Tibial nerve (tissue), 4 donors: ENCODE data around the gene DDX11. TPM values are rescaled to one million over a fixed set of nuclear protein-coding genes. Genes with fewer than 3 reads are reported as not detected.
A peak's percentile ranks its signal among the peaks of the same experiment; 100 is the strongest.
"Not testable (repeated sequence)": the region's sequence is repeated elsewhere in the genome, so short reads cannot be mapped to it uniquely, and the experiment has no call there.

Source experiments
- DNase-seq, 2 donors: peaks; one replicate each; pipeline ENCODE4 v3.0.0-alpha.2; 2019; ENCODE audit warnings: low spot score in 2 of 2
- H3K27ac ChIP-seq, 4 donors: fragments of 200-600 bp; sonication (generic) in 3 of 4; one replicate each; pipeline ENCODE4 v1.5.1; 2017 to 2019; ENCODE audit warnings: mild to moderate bottlenecking in 1 of 4
- H3K27me3 ChIP-seq, 2 donors: fragments of 200-600 bp; sonication (generic) in 1 of 2; one replicate each; pipeline versions ENCODE4 v1.5.1 to v1.6.0; 2017 to 2019
- H3K36me3 ChIP-seq, 3 donors: fragments of 200-600 bp; sonication (generic); one replicate each; pipeline ENCODE4 v1.5.1; 2018 to 2019
- H3K4me1 ChIP-seq, 4 donors: fragments of 200-600 bp; sonication (generic) in 3 of 4; one replicate each; pipeline ENCODE4 v1.5.1; 2017 to 2019
- H3K4me3 ChIP-seq, 4 donors: fragments of 200-600 bp; sonication (generic) in 3 of 4; one replicate each; pipeline ENCODE4 v1.5.1; 2017 to 2019; ENCODE audit warnings: mild to moderate bottlenecking in 1 of 4, moderate library complexity in 1 of 4
- H3K9me3 ChIP-seq, 4 donors: fragments of 200-600 bp; sonication (generic) in 3 of 4; one replicate each; pipeline ENCODE4 v1.5.1; 2017 to 2019
- EP300 ChIP-seq, 2 donors: sonication (generic); formaldehyde crosslinking; IDR thresholded peaks; one replicate each; pipeline ENCODE4 v1.6.1; 2017; ENCODE audit warnings: antibody characterized with exemption in 2 of 2, mild to moderate bottlenecking in 1 of 2
- POLR2A ChIP-seq, 2 donors: fragments of 450-650 bp; IDR thresholded peaks; one replicate each; pipeline ENCODE4 v1.6.1; 2017; ENCODE audit warnings: antibody characterized with exemption in 2 of 2, mild to moderate bottlenecking in 2 of 2, moderate library complexity in 2 of 2
- WGBS, 2 donors: methylation state at CpG; one replicate each; pipeline ENCODE4 v1.1.5; 2018; 5-methylcytosine and 5-hydroxymethylcytosine counted together
- total RNA-seq, 4 donors: library from RNA; depleted of rRNA; stranded (reverse); fragments of >200 nt; gene quantifications; one replicate each; pipeline ENCODE4 v1.1.0, GENCODE V29; 2016
- TF ChIP-seq, protein P1 (sequence below), 5 experiments: fragments of 200-600 bp in 3 of 5; fragments of 450-650 bp in 2 of 5; sonication (generic) in 3 of 5; IDR thresholded peaks; one replicate each; pipeline ENCODE4 v1.5.1; 2016 to 2019; ENCODE audit warnings: antibody characterized with exemption in 5 of 5, mild to moderate bottlenecking in 3 of 5, moderate library complexity in 2 of 5

Gene DDX11
- total RNA-seq, 4 donors from 2014 or later: 7.1 to 52.2 (median 40.1) TPM

- H3K9me3 ChIP-seq: no peaks in the 10 kb centered on the region
- WGBS, 2 donors: 87 to 90% methylated on average over 5 to 9 of the region's 10 CpGs
- H3K27ac ChIP-seq: no peak overlapping the region
- TF ChIP-seq POLR2A (IDR thresholded peaks at IDR 0.05) (no peak), EP300 (IDR thresholded peaks at IDR 0.05) (no peak)
- TF ChIP-seq, protein P1, sequence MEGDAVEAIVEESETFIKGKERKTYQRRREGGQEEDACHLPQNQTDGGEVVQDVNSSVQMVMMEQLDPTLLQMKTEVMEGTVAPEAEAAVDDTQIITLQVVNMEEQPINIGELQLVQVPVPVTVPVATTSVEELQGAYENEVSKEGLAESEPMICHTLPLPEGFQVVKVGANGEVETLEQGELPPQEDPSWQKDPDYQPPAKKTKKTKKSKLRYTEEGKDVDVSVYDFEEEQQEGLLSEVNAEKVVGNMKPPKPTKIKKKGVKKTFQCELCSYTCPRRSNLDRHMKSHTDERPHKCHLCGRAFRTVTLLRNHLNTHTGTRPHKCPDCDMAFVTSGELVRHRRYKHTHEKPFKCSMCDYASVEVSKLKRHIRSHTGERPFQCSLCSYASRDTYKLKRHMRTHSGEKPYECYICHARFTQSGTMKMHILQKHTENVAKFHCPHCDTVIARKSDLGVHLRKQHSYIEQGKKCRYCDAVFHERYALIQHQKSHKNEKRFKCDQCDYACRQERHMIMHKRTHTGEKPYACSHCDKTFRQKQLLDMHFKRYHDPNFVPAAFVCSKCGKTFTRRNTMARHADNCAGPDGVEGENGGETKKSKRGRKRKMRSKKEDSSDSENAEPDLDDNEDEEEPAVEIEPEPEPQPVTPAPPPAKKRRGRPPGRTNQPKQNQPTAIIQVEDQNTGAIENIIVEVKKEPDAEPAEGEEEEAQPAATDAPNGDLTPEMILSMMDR (IDR thresholded peaks at IDR 0.05): no peak
- no peaks in the 10 kb centered on the region for H3K27me3 ChIP-seq
- H3K4me1 ChIP-seq: no peaks in the 10 kb centered on the region
- peaks cover 0 to 46% (median 0%) of the 10 kb centered on the region in 3 donors for H3K36me3 ChIP-seq
- no peak overlapping the region for H3K4me3 ChIP-seq
- no peak for DNase-seq
These were observed 32.6 kb downstream of the DDX11 start for GRCh38 chr12:31106101-31106803.

- WGBS, 2 donors: 52 to 54% methylated on average over 4 to 6 of the region's 6 CpGs
These were observed 36.1 kb downstream of the DDX11 start for GRCh38 chr12:31109773-31110172.

GRCh38 chr12:31110263-31110662 lies 36.6 kb downstream of the DDX11 start:
- DNase-seq, H3K27me3 ChIP-seq, H3K4me1 ChIP-seq, H3K27ac ChIP-seq, H3K9me3 ChIP-seq, H3K36me3 ChIP-seq, H3K4me3 ChIP-seq: not testable (repeated sequence)
- WGBS, 2 donors: 65 to 73% methylated on average over 5 of the region's 5 CpGs

More at GRCh38 chr12:31109773-31110172, 36.1 kb downstream of the DDX11 start:
- H3K27me3 ChIP-seq, H3K27ac ChIP-seq, H3K9me3 ChIP-seq, H3K4me3 ChIP-seq, DNase-seq, H3K4me1 ChIP-seq: not testable (repeated sequence)
- peaks cover 0 to 10% (median 0%) of the 10 kb centered on the region in 3 donors for H3K36me3 ChIP-seq

DNA sequence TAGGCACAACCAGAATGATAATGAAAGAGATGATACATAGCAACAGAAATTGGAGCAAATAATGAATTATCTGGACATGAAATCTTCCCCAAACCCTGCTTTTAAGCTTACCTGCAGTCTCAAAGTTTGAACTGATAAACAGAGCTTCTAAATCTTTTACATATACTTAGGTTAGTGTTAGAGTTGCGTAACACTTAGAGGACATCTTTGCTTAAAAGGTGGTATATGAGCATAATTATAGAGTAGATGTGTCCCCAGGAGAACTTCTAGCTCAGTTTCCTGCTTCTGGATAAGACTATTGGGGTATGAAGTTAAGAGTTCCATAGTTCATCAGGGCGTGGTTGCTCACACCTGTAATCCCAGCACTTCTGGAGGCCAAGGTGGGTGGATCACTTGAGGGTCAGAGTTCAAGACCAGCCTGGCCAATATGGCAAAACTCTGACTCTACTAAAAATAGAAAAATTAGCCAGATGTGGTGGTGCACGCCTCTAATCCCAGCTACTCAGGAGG lies 41.5 kb downstream of the DDX11 start:
- not testable (repeated sequence) for H3K36me3 ChIP-seq, H3K27ac ChIP-seq, H3K4me3 ChIP-seq, DNase-seq, H3K9me3 ChIP-seq
- WGBS, 2 donors: 92 to 93% methylated on average over 3 of the region's 3 CpGs
- Histone ChIP-seq H3K27me3 (peaks cover 0 to 26% of the 10 kb centered on the region in 2 donors), H3K4me1 (peaks cover 0 to 35% (median 8%) of the 10 kb centered on the region in 4 donors)

GRCh38 chr12:31116846-31117202 lies 43.2 kb downstream of the DDX11 start:
- 32% methylated on average over 7 of the region's 7 CpGs for WGBS, 2 donors
- H3K27ac ChIP-seq, DNase-seq, H3K36me3 ChIP-seq, H3K9me3 ChIP-seq: not testable (repeated sequence)
- H3K27me3 ChIP-seq: peaks cover 0 to 26% of the 10 kb centered on the region in 2 donors
- peaks cover 0 to 35% (median 8%) of the 10 kb centered on the region in 4 donors for H3K4me1 ChIP-seq
- H3K4me3 ChIP-seq: peak overlapping the region in 3 of 4 donors; percentile 47 to 56 (median 51)

DNA sequence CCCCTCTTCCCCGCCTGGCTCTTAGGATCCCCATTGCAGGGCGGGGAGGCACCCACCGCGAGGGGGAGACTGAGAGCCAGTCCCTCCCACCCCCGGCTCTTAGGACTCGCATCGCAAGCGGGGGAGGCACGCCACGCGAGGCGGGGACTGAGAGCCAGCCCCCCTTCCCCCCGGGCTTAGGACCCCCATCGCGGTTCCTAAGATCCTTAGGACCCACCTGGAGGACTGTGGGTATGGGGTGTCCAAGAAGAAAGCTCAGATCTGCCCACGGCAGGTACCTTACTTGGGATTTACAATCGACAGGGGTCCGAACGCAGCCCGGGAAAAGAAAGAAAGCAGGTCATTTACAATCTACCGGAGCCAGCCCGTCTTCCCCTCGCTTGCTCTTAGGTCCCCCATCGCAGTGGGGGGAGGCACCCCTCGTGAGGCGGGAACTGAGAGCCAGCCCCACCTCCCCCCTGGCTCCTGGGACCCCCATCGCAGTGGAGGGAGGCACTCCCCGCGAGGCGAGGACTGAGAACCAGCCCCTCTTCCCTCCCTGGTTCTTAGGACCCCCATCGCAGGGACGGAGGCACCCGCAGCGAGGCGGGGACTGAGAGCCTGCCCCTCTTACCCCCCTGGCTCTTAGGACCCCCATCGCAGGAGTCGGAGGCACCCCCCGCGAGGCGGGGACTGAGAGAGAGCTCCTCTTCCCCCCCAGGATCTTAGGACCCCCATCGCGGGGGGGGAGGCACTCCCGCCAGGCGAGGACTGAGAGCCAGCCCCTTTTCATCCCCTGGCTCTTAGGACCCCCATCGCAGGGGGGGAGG lies 43.7 kb downstream of the DDX11 start:
- no peaks in the 10 kb centered on the region for H3K9me3 ChIP-seq
- H3K4me3 ChIP-seq: peak overlapping the region; percentile 12 to 56 (median 49)

More for the DNA sequence above, 43.7 kb downstream of the DDX11 start:
- peaks cover 0 to 26% of the 10 kb centered on the region in 2 donors for H3K27me3 ChIP-seq
- peak overlapping the region in 1 of 4 donors; percentile 31 for H3K27ac ChIP-seq
- TF ChIP-seq POLR2A (IDR thresholded peaks at IDR 0.05) (no peak), EP300 (IDR thresholded peaks at IDR 0.05) (no peak)
- TF ChIP-seq, protein P1 (IDR thresholded peaks at IDR 0.05): peak in 4 of 5 experiments; percentile 13 to 76 (median 34)
- no peaks in the 10 kb centered on the region for H3K36me3 ChIP-seq
- H3K4me1 ChIP-seq: peaks cover 0 to 35% (median 8%) of the 10 kb centered on the region in 4 donors
- WGBS, 2 donors: 1 to 11% methylated on average over 18 to 40 of the region's 45 CpGs
- DNase-seq: peak in 1 of 2 donors; percentile 25
